Endothelial cell (in vitro differentiated cells): Measurements from ENCODE around the gene ABHD17B. TPM values are rescaled to one million over a fixed set of nuclear protein-coding genes. Genes with fewer than 3 reads are reported as not detected.

Experiments used
- DNase-seq: peaks from one replicate; pipeline ENCODE4 v3.0.0; 2021; ENCODE audit warnings: low spot score
- H3K27ac Mint-ChIP-seq: one replicate; pipeline ENCODE4 v1.8.0; 2021; ENCODE audit warnings: mixed read lengths, inconsistent platforms; ENCODE audit not compliant: unreplicated experiment
- H3K27me3 Mint-ChIP-seq: one replicate; pipeline ENCODE4 v1.8.0; 2021; ENCODE audit warnings: mild to moderate bottlenecking, moderate library complexity, mixed read lengths, inconsistent platforms; ENCODE audit not compliant: unreplicated experiment
- H3K36me3 Mint-ChIP-seq: one replicate; pipeline ENCODE4 v1.8.0; 2021; ENCODE audit warnings: mild to moderate bottlenecking, low read depth, mixed read lengths, inconsistent platforms; ENCODE audit not compliant: unreplicated experiment
- H3K4me1 Mint-ChIP-seq: one replicate; pipeline ENCODE4 v1.8.0; 2021; ENCODE audit warnings: mild to moderate bottlenecking, mixed read lengths, inconsistent platforms; ENCODE audit not compliant: unreplicated experiment
- H3K4me3 Mint-ChIP-seq: one replicate; pipeline ENCODE4 v1.8.0; 2021; ENCODE audit warnings: mild to moderate bottlenecking, mixed read lengths, inconsistent platforms; ENCODE audit not compliant: unreplicated experiment
- H3K9me3 Mint-ChIP-seq: one replicate; pipeline ENCODE4 v1.8.0; 2021; ENCODE audit warnings: mixed read lengths, inconsistent platforms; ENCODE audit not compliant: unreplicated experiment
- CTCF ChIP-seq: fragments of 200-600 bp; sonication (generic); IDR thresholded peaks from one replicate; pipeline ENCODE4 v1.5.0; 2021; ENCODE audit warnings: antibody characterized with exemption; ENCODE audit not compliant: unreplicated experiment
- total RNA-seq: library from RNA; stranded (reverse); fragmentation: NEBNext Ultra II Directional; extraction: Animal tissue kit (Norgen Biotek cat#: 25700); gene quantifications from one replicate; pipeline ENCODE4 v1.2.1, GENCODE V29; 2021; ENCODE audit not compliant: unreplicated experiment

The ABHD17B gene
- total RNA-seq, 1 donor from 2014 or later = 32.6 TPM

- Mint-ChIP-seq H3K4me1 (no peaks in the 10 kb centered on the region), H3K36me3 (peaks cover 5% of the 10 kb centered on the region), H3K9me3 (no peaks in the 10 kb centered on the region), H3K27me3 (no peaks in the 10 kb centered on the region), H3K4me3 (no peak overlapping the region), H3K27ac (no peak overlapping the region)
- DNase-seq = no peak
- no peak for TF ChIP-seq CTCF
These were observed 53.8 kb downstream of the ABHD17B start for GRCh38 chr9:71857159-71857558.

GRCh38 chr9:71854811-71855210, 56.2 kb downstream of the ABHD17B start:
- no peaks in the 10 kb centered on the region for H3K27me3 Mint-ChIP-seq
- no peak for DNase-seq
- TF ChIP-seq CTCF = no peak
- no peaks in the 10 kb centered on the region for H3K36me3 Mint-ChIP-seq
- no peaks in the 10 kb centered on the region for H3K9me3 Mint-ChIP-seq
- H3K27ac Mint-ChIP-seq = no peak overlapping the region
- no peak overlapping the region for H3K4me3 Mint-ChIP-seq
- no peaks in the 10 kb centered on the region for H3K4me1 Mint-ChIP-seq

GRCh38 chr9:71853084-71853483, 57.9 kb downstream of the ABHD17B start:
- Mint-ChIP-seq H3K4me1 (no peaks in the 10 kb centered on the region), H3K9me3 (no peaks in the 10 kb centered on the region), H3K36me3 (no peaks in the 10 kb centered on the region), H3K27me3 (no peaks in the 10 kb centered on the region), H3K27ac (no peak overlapping the region), H3K4me3 (no peak overlapping the region)
- DNase-seq = no peak
- TF ChIP-seq CTCF = no peak

- Mint-ChIP-seq H3K9me3 (no peaks in the 10 kb centered on the region), H3K27ac (no peak overlapping the region), H3K4me3 (no peak overlapping the region), H3K27me3 (no peaks in the 10 kb centered on the region), H3K4me1 (no peaks in the 10 kb centered on the region), H3K36me3 (no peaks in the 10 kb centered on the region)
- TF ChIP-seq CTCF = no peak
- no peak for DNase-seq
These were observed 60.0 kb downstream of the ABHD17B start for GRCh38 chr9:71850996-71851395.

- Mint-ChIP-seq H3K36me3 (no peaks in the 10 kb centered on the region), H3K27ac (no peak overlapping the region), H3K27me3 (no peaks in the 10 kb centered on the region), H3K9me3 (no peaks in the 10 kb centered on the region), H3K4me1 (no peaks in the 10 kb centered on the region), H3K4me3 (no peak overlapping the region)
- DNase-seq = no peak
- no peak for TF ChIP-seq CTCF
These were observed 63.1 kb downstream of the ABHD17B start for GRCh38 chr9:71847892-71848291.
